Lower leg skin (tissue), 3 donors: Measurements from ENCODE around the gene ZNF202.

Source experiments
- POLR2A ChIP-seq, 2 donors: fragments of 450-650 bp; IDR thresholded peaks; one replicate each; pipeline ENCODE4 v1.6.1; 2016 to 2017; ENCODE audit warnings: antibody characterized with exemption in 2 of 2, mild to moderate bottlenecking in 1 of 2, moderate library complexity in 1 of 2
- TF ChIP-seq, protein P1 (sequence below), 3 donors: fragments of 450-650 bp; IDR thresholded peaks; one replicate each; pipeline ENCODE4 v1.5.1; 2016; ENCODE audit warnings: antibody characterized with exemption in 3 of 3, mild to moderate bottlenecking in 3 of 3, moderate library complexity in 2 of 3

DNA sequence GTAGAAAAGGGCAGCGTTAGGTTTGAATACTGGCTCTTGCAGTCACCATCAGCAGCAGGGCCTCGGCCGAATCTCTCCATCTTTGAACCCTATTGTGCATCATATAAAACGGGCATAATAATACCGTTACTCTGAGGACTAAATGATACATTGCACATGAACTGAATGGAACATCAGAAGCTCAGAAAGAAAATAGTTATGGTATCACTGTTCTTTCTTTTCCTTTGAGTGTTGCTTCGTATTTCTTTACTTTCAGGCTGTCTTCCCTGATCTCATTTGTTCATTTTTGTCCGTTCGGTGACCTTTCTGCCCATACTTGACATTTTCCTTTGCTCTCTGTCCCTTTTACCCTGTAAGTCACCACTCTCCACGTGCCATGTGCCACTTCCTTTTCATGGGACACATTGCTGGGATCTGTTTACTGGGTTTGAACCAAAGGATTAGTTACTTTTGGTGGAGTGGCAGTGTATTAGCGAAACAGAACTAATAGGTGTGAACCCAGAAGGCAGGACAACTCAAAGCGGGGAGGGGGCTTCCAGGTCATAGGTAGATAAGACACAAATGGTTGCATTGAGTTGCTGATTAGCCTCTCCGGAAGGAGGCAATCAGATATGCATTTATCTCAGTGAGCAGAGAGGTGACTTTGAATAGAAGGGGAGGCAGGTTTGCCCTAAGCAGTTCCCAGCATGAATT, 717 bp upstream of the ZNF202 start:
- TF ChIP-seq, protein P1, sequence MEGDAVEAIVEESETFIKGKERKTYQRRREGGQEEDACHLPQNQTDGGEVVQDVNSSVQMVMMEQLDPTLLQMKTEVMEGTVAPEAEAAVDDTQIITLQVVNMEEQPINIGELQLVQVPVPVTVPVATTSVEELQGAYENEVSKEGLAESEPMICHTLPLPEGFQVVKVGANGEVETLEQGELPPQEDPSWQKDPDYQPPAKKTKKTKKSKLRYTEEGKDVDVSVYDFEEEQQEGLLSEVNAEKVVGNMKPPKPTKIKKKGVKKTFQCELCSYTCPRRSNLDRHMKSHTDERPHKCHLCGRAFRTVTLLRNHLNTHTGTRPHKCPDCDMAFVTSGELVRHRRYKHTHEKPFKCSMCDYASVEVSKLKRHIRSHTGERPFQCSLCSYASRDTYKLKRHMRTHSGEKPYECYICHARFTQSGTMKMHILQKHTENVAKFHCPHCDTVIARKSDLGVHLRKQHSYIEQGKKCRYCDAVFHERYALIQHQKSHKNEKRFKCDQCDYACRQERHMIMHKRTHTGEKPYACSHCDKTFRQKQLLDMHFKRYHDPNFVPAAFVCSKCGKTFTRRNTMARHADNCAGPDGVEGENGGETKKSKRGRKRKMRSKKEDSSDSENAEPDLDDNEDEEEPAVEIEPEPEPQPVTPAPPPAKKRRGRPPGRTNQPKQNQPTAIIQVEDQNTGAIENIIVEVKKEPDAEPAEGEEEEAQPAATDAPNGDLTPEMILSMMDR (IDR thresholded peaks at IDR 0.05), result no peak
- TF ChIP-seq POLR2A (IDR thresholded peaks at IDR 0.05), result no peak
